ENCODE data around the gene PTGDS.

Gene PTGDS

GRCh38 chr9:137015540-137015930, 38.2 kb downstream of the PTGDS start:
- H3K4me3 ChIP-seq (ENCODE audit: low read length), result no peak overlapping the region
- TF ChIP-seq ZNF274 (IDR thresholded peaks at IDR 0.05; ENCODE audit: low read depth, low read length), result no peak

GRCh38 chr9:137015976-137016375, 38.7 kb downstream of the PTGDS start:
- TF ChIP-seq ZNF274 (IDR thresholded peaks at IDR 0.05; ENCODE audit: low read depth, low read length), result no peak
- H3K4me3 ChIP-seq (ENCODE audit: low read length), result no peak overlapping the region

GRCh38 chr9:137016436-137016835, 39.1 kb downstream of the PTGDS start:
- H3K4me3 ChIP-seq (ENCODE audit: low read length), result no peak overlapping the region
- no peak for TF ChIP-seq ZNF274 (IDR thresholded peaks at IDR 0.05; ENCODE audit: low read depth, low read length)

- no peak for TF ChIP-seq ZNF274 (IDR thresholded peaks at IDR 0.05; ENCODE audit: low read depth, low read length)
- no peak overlapping the region for H3K4me3 ChIP-seq (ENCODE audit: low read length)
Observed at GRCh38 chr9:137017071-137017470, 39.8 kb downstream of the PTGDS start.

- TF ChIP-seq ZNF274 (IDR thresholded peaks at IDR 0.05; ENCODE audit: low read depth, low read length), result no peak
- H3K4me3 ChIP-seq (ENCODE audit: low read length), result no peak overlapping the region
Observed at GRCh38 chr9:137017791-137018497, 40.6 kb downstream of the PTGDS start.

GRCh38 chr9:137018761-137019559, 41.7 kb downstream of the PTGDS start:
- H3K4me3 ChIP-seq (ENCODE audit: low read length), result no peak overlapping the region
- no peak for TF ChIP-seq ZNF274 (IDR thresholded peaks at IDR 0.05; ENCODE audit: low read depth, low read length)

- H3K4me3 ChIP-seq (ENCODE audit: low read length), result no peak overlapping the region
- TF ChIP-seq ZNF274 (IDR thresholded peaks at IDR 0.05; ENCODE audit: low read depth, low read length), result no peak
Observed at GRCh38 chr9:137019891-137020683, 42.8 kb downstream of the PTGDS start.

- TF ChIP-seq ZNF274 (IDR thresholded peaks at IDR 0.05; ENCODE audit: low read depth, low read length), result no peak
Observed at GRCh38 chr9:137020771-137021567, 43.7 kb downstream of the PTGDS start.

GRCh38 chr9:137021568-137021978, 44.3 kb downstream of the PTGDS start:
- TF ChIP-seq ZNF274 (IDR thresholded peaks at IDR 0.05; ENCODE audit: low read depth, low read length), result no peak
- H3K4me3 ChIP-seq (ENCODE audit: low read length), result no peak overlapping the region

More at GRCh38 chr9:137020771-137021567, 43.7 kb downstream of the PTGDS start:
- no peak overlapping the region for H3K4me3 ChIP-seq (ENCODE audit: low read length)

- no peak overlapping the region for H3K4me3 ChIP-seq (ENCODE audit: low read length)
- TF ChIP-seq ZNF274 (IDR thresholded peaks at IDR 0.05; ENCODE audit: low read depth, low read length), result no peak
Observed at GRCh38 chr9:137021979-137022661, 44.8 kb downstream of the PTGDS start.

- no peak for TF ChIP-seq ZNF274 (IDR thresholded peaks at IDR 0.05; ENCODE audit: low read depth, low read length)
- no peak overlapping the region for H3K4me3 ChIP-seq (ENCODE audit: low read length)
Observed at GRCh38 chr9:137022662-137023008, 45.3 kb downstream of the PTGDS start.

GRCh38 chr9:137023157-137023556, 45.9 kb downstream of the PTGDS start:
- no peak for TF ChIP-seq ZNF274 (IDR thresholded peaks at IDR 0.05; ENCODE audit: low read depth, low read length)
- H3K4me3 ChIP-seq (ENCODE audit: low read length), result no peak overlapping the region

GRCh38 chr9:137023583-137023991, 46.3 kb downstream of the PTGDS start:
- H3K4me3 ChIP-seq (ENCODE audit: low read length), result no peak overlapping the region
- no peak for TF ChIP-seq ZNF274 (IDR thresholded peaks at IDR 0.05; ENCODE audit: low read depth, low read length)

All from GM08714 (cell line).